ENCODE results near the gene GALK1.

The GALK1 gene

GRCh38 chr17:75752802-75753513 lies 12.0 kb downstream of the GALK1 start:
- Histone ChIP-seq H3K9me3 (ENCODE audit: insufficient read depth, low read depth, low read length) (no peaks in the 10 kb centered on the region), H3K9me2 (replicated peaks; ENCODE audit: low read depth, low read length) (no peaks in the 10 kb centered on the region), H3K27me3 (ENCODE audit: insufficient read depth, low read length, poor library complexity, severe bottlenecking) (no peaks in the 10 kb centered on the region), H3K4me2 (ENCODE audit: low read depth, low read length, poor library complexity, severe bottlenecking) (peak overlapping the region; percentile 79), H2AFZ (ENCODE audit: low read length) (peak overlapping the region; percentile 95), H3F3A (ENCODE audit: low read depth) (no peaks in the 10 kb centered on the region), H4K20me1 (ENCODE audit: insufficient read depth, low read length, poor library complexity, severe bottlenecking) (no peaks in the 10 kb centered on the region), H3K4me1 (ENCODE audit: insufficient read depth, low read length, poor library complexity, severe bottlenecking) (peaks cover 24% of the 10 kb centered on the region), H3K79me2 (ENCODE audit: insufficient read depth, low read length) (no peaks in the 10 kb centered on the region), H3K36me3 (ENCODE audit: insufficient read depth, low read length) (no peaks in the 10 kb centered on the region), H3K9ac (ENCODE audit: low read depth, low read length, poor library complexity, severe bottlenecking) (peak overlapping the region; percentile 69), H3K4me3 (ENCODE audit: low read length, poor library complexity, severe bottlenecking) (peak overlapping the region; percentile 67)
- no peak for TF ChIP-seq EZH2phosphoT487 (IDR thresholded peaks at IDR 0.05; ENCODE audit: borderline replicate concordance)
- 0 out of 2 replicates have a peak, but pooled peaks have one; percentile 9 for TF ChIP-seq CTCF (conservative IDR thresholded peaks at IDR 0.05; ENCODE audit: low read length)

- peaks cover 24% of the 10 kb centered on the region for H3K4me1 ChIP-seq (ENCODE audit: insufficient read depth, low read length, poor library complexity, severe bottlenecking)
- H3K27me3 ChIP-seq (ENCODE audit: insufficient read depth, low read length, poor library complexity, severe bottlenecking), result no peaks in the 10 kb centered on the region
- H3K4me3 ChIP-seq (ENCODE audit: low read length, poor library complexity, severe bottlenecking), result no peak overlapping the region
- no peak for TF ChIP-seq EZH2phosphoT487 (IDR thresholded peaks at IDR 0.05; ENCODE audit: borderline replicate concordance)
- no peak overlapping the region for H2AFZ ChIP-seq (ENCODE audit: low read length)
- H3K9me3 ChIP-seq (ENCODE audit: insufficient read depth, low read depth, low read length), result no peaks in the 10 kb centered on the region
- H3K79me2 ChIP-seq (ENCODE audit: insufficient read depth, low read length), result no peaks in the 10 kb centered on the region
- no peaks in the 10 kb centered on the region for H3K9me2 ChIP-seq (replicated peaks; ENCODE audit: low read depth, low read length)
- H3F3A ChIP-seq (ENCODE audit: low read depth), result no peaks in the 10 kb centered on the region
- H3K36me3 ChIP-seq (ENCODE audit: insufficient read depth, low read length), result no peaks in the 10 kb centered on the region
- H3K9ac ChIP-seq (ENCODE audit: low read depth, low read length, poor library complexity, severe bottlenecking), result no peak overlapping the region
- H3K4me2 ChIP-seq (ENCODE audit: low read depth, low read length, poor library complexity, severe bottlenecking), result no peak overlapping the region
- no peaks in the 10 kb centered on the region for H4K20me1 ChIP-seq (ENCODE audit: insufficient read depth, low read length, poor library complexity, severe bottlenecking)
Observed at GRCh38 chr17:75752405-75752709, 12.6 kb downstream of the GALK1 start.

GRCh38 chr17:75751676-75752404 lies 13.2 kb downstream of the GALK1 start:
- no peaks in the 10 kb centered on the region for H3K9me2 ChIP-seq (replicated peaks; ENCODE audit: low read depth, low read length)
- no peaks in the 10 kb centered on the region for H3K27me3 ChIP-seq (ENCODE audit: insufficient read depth, low read length, poor library complexity, severe bottlenecking)
- H2AFZ ChIP-seq (ENCODE audit: low read length), result no peak overlapping the region
- no peaks in the 10 kb centered on the region for H4K20me1 ChIP-seq (ENCODE audit: insufficient read depth, low read length, poor library complexity, severe bottlenecking)
- no peak for TF ChIP-seq CTCF (conservative IDR thresholded peaks at IDR 0.05; ENCODE audit: low read length)
- TF ChIP-seq EZH2phosphoT487 (IDR thresholded peaks at IDR 0.05; ENCODE audit: borderline replicate concordance), result no peak
- no peaks in the 10 kb centered on the region for H3K79me2 ChIP-seq (ENCODE audit: insufficient read depth, low read length)
- no peaks in the 10 kb centered on the region for H3K36me3 ChIP-seq (ENCODE audit: insufficient read depth, low read length)
- no peaks in the 10 kb centered on the region for H3K9me3 ChIP-seq (ENCODE audit: insufficient read depth, low read depth, low read length)
- H3K4me1 ChIP-seq (ENCODE audit: insufficient read depth, low read length, poor library complexity, severe bottlenecking), result peaks cover 24% of the 10 kb centered on the region
- no peak overlapping the region for H3K4me3 ChIP-seq (ENCODE audit: low read length, poor library complexity, severe bottlenecking)
- H3K9ac ChIP-seq (ENCODE audit: low read depth, low read length, poor library complexity, severe bottlenecking), result no peak overlapping the region
- H3F3A ChIP-seq (ENCODE audit: low read depth), result no peaks in the 10 kb centered on the region
- H3K4me2 ChIP-seq (ENCODE audit: low read depth, low read length, poor library complexity, severe bottlenecking), result no peak overlapping the region

All from Loucy (cell line).